Stimulated activated CD8-positive, alpha-beta memory T cell treated with anti-CD3 and anti-CD28 coated beads, Interleukin-7, amount 100 ng/mL, for 48 hours (primary cell): ENCODE data around the gene RPL32.
"Not testable (repeated sequence)": the region's sequence is repeated elsewhere in the genome, so short reads cannot be mapped to it uniquely, and the experiment has no call there.

Experiments
- DNase-seq, 2 donors: peaks; one replicate each; pipeline ENCODE4 v3.0.0-alpha.2; 2020; ENCODE audit warnings: low read depth in 1 of 2; ENCODE audit errors: extremely low read depth in 1 of 2

RPL32 gene

GRCh38 chr3:12841149-12841969 is at the start of gene RPL32:
Gene RPL32, minus strand, starts transcription at chr3:12841565. Its CDS starts 1,328 bp downstream, at chr3:12840237.
- DNase-seq, result peak; percentile 55 to 73

- DNase-seq, result no peak
Observed at GRCh38 chr3:12890610-12891390, 49.4 kb upstream of the RPL32 start.

GRCh38 chr3:12886736-12887135 is 45.4 kb upstream of the RPL32 start:
- no peak for DNase-seq

GRCh38 chr3:12886106-12886679 is 44.8 kb upstream of the RPL32 start:
- DNase-seq, result no peak

- no peak for DNase-seq
Observed at GRCh38 chr3:12885583-12885930, 44.2 kb upstream of the RPL32 start.

GRCh38 chr3:12884790-12885582 is 43.6 kb upstream of the RPL32 start:
- no peak for DNase-seq

- no peak for DNase-seq
Observed at GRCh38 chr3:12884186-12884680, 42.9 kb upstream of the RPL32 start.

GRCh38 chr3:12882336-12883310 is 41.3 kb upstream of the RPL32 start:
- DNase-seq, result no peak

GRCh38 chr3:12881858-12882257 is 40.5 kb upstream of the RPL32 start:
- DNase-seq, result not testable (repeated sequence)

- DNase-seq, result no peak
Observed at GRCh38 chr3:12879191-12879815, 37.9 kb upstream of the RPL32 start.

- DNase-seq, result not testable (repeated sequence)
Observed at GRCh38 chr3:12878758-12879157, 37.4 kb upstream of the RPL32 start.

- no peak for DNase-seq
Observed at GRCh38 chr3:12878141-12878574, 36.8 kb upstream of the RPL32 start.

- DNase-seq, result no peak
Observed at GRCh38 chr3:12877040-12877439, 35.7 kb upstream of the RPL32 start.

- peak in 1 of 2 donors; percentile 0 for DNase-seq
Observed at GRCh38 chr3:12875857-12876836, 34.8 kb upstream of the RPL32 start.

- DNase-seq, result no peak
Observed at GRCh38 chr3:12871404-12871983, 30.1 kb upstream of the RPL32 start.

GRCh38 chr3:12870942-12871341 is 29.6 kb upstream of the RPL32 start:
- DNase-seq, result no peak

- DNase-seq, result peak in 1 of 2 donors; percentile 32
Observed at GRCh38 chr3:12869035-12869621, 27.8 kb upstream of the RPL32 start.
